GM18861 (cell line): ENCODE results near the gene PLAAT5.
"Not testable (repeated sequence)": the region's sequence is repeated elsewhere in the genome, so short reads cannot be mapped to it uniquely, and the experiment has no call there.

Experiments
- ATAC-seq: cut with Tn5 transposase; IDR thresholded peaks from one replicate; pipeline ENCODE4 v1.9.1; 2021; ENCODE audit not compliant: unreplicated experiment

PLAAT5 gene

GRCh38 chr11:63488789-63489188 is 2.2 kb downstream of the PLAAT5 start:
- no peak for ATAC-seq

DNA sequence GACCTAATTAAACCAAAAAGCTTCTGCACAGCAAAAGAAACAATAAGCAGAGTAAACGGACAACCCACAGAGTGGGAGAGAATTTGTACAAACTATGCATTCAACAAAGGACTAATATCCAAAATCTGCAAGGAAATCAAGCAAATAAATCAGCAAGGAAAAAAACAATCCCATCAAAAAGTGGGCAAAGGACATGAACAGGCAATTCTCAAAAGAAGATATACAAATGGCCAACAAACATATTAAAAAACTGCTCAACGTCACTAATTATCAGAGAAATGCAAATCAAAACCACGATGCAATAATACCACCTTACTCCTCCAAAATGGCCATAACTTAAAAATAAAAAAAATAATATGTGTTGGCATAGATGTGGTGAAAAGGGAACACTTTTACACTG is 5.2 kb downstream of the PLAAT5 start:
- no peak for ATAC-seq

DNA sequence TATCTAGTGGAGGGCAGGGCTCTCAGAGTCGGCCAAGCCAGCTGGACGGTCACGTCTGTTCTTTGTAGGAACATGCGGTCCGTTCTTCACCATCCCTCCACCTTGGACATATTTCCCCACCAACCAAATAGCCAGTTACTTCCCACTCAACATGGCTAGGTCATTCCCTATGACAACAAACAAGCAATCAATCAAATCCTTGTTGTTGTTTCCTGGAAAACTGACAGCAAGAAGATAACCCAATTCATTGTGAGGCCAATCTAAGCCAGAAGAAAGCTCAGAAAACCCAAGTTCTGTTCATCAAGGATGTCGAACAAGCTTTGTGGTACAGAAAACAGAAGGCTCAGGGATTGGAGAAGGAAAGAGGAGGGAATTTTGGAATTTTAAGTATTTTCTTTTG is 10.9 kb downstream of the PLAAT5 start:
- no peak for ATAC-seq

DNA sequence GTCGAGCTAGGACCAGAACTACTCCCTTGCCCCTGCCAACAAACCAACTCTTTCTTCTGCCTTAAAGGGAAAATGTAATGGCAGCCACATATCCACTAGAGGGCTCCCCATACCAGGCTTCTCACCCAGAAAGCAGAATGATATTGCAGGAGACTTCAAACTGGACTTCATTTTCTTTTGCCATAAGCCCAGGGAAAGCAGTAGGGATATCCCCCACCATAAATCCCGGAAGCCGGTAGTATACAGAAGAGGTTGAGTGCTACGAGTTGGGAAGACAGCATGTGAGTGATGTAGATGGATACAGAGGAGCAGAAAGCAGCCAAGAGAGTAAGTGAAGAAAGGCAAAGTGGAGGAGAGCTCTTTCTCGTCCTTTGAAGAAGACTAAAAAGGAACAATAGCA is 12.1 kb downstream of the PLAAT5 start:
- ATAC-seq = no peak

DNA sequence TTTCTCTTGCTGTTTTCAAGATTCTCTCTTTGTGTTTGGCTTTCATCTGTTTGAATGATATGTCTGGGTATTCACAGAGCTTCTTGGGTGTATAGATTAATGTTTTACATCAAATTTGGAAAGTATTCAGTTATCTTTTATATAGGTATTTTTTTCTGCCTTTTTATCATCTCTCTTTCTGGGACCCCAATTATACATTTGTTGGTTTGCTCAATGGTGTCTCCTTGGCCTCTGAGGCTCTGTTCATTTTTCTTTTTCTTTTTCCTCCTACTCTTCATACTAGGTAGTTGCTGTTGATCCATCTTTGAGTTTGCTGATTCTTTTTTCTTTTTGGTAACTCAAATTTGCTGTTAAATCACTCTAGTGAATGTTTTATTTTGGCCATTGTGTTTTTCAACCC is 14.3 kb downstream of the PLAAT5 start:
- ATAC-seq = no peak

DNA sequence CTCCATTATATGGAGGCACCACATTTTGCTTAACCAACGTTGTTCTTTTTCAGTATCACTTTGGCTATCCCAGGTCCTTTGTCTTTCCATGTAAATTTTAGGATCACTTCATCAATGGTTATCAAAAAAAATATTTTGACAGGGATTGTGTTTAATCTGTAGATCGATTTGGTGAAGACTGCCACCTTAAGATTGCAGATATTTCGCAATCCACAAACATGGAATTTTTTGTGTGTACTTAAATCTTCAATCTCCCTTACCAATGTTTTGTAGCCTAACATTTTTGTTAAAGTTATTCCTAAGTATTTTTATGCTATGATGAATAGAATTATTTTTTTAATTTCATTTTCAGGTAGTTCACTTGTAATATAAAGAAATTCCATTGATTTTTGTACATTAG is 18.6 kb downstream of the PLAAT5 start:
- ATAC-seq = no peak

- ATAC-seq = no peak
These were observed 20.7 kb downstream of the PLAAT5 start for GRCh38 chr11:63470311-63470710.

DNA sequence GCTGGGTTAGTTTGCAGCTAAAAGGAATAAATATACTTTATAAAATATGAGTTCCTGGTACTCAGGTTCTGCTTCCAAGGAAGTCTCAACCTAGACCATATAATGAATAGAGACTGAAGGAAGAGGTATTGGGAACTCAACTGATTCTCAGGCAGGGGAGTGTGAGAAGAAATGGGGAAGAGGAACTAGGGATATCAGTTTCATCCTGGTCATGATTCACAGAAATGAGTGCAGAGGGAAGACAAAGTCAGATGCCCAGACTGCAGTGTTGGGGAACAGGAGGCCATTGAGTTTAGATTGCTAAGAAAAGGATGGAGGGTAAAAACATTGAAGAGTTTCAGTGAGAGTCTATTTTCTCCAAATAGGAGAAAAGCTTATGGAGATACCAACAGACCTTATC is 28.8 kb downstream of the PLAAT5 start:
- no peak for ATAC-seq

- no peak for ATAC-seq
These were observed 31.4 kb downstream of the PLAAT5 start for GRCh38 chr11:63459586-63459985.

DNA sequence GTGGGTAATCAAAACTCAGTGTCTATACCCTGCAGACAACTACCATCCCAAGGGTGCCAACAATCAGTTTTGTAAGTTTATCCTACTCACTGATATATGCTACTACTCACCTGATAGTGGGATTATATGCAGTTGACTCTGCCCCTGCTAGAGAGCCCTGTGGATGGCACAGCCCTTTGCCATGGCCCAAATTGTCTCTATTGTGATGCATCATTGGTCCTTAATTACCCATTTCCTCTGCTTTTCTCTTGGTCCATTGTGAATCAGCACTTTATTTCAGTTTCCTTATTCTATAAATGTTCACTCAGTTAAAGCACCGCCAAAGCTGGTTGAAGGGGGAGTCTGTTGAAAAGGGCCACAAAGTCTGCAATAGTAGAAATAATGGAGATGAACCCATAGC is 42.3 kb downstream of the PLAAT5 start:
- no peak for ATAC-seq

- ATAC-seq = no peak
These were observed 45.2 kb downstream of the PLAAT5 start for GRCh38 chr11:63445720-63446119.

DNA sequence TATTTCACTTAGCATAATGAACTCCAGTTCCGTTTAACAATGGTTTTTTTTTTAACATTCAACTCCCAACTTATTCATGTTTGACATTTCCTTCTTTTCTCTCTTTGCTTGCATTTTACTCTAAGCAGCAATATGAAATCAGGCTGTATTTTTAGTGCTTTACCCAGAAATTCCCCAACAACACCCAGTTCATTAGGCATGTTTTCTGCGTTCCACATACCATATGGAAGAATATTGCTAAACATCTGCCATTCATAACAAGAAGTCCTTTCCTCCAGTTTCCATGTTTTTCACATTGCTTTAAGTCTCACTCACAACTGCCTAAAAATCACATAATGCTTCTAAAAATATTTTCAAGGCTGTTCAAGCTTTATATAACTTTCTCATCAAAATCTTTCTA is 45.8 kb downstream of the PLAAT5 start:
- ATAC-seq = no peak

DNA sequence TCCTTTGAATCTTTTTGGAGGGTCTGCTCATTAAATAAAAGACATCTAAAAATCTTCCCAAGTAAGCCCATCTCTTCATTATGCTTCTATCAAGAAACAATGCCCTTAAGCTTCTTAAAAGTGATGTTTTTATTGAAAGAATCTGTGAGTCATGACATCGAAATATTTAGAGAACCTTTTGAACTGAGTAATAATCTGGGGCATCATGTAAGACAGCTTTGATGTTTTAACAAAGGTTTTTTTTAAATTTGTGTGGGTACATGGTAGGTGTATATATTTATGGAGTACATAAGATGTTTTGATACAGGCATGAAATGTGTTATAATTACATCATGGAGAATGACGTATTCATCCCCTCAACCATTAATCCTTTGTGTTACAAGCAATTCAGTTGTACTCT is 46.8 kb downstream of the PLAAT5 start:
- ATAC-seq = no peak

GRCh38 chr11:63443714-63444113 is 47.3 kb downstream of the PLAAT5 start:
- ATAC-seq = no peak

DNA sequence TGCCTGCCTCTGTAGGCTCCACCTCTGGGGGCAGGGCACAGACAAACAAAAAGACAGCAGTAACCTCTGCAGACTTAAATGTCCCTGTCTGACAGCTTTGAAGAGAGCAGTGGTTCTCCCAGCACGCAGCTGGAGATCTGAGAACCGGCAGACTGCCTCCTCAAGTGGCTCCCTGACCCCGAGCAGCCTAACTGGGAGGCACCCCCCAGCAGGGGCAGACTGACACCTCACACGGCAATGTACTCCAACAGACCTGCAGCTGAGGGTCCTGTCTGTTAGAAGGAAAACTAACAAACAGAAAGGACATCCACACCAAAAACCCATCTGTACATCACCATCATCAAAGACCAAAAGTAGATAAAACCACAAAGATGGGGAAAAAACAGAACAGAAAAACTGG is 55.1 kb downstream of the PLAAT5 start:
- ATAC-seq = not testable (repeated sequence)

- ATAC-seq = not testable (repeated sequence)
These were observed 55.6 kb downstream of the PLAAT5 start for GRCh38 chr11:63435351-63435750.

GRCh38 chr11:63430731-63431130 is 60.2 kb downstream of the PLAAT5 start:
- not testable (repeated sequence) for ATAC-seq

- ATAC-seq = no peak
These were observed 62.9 kb downstream of the PLAAT5 start for GRCh38 chr11:63427971-63428508.

DNA sequence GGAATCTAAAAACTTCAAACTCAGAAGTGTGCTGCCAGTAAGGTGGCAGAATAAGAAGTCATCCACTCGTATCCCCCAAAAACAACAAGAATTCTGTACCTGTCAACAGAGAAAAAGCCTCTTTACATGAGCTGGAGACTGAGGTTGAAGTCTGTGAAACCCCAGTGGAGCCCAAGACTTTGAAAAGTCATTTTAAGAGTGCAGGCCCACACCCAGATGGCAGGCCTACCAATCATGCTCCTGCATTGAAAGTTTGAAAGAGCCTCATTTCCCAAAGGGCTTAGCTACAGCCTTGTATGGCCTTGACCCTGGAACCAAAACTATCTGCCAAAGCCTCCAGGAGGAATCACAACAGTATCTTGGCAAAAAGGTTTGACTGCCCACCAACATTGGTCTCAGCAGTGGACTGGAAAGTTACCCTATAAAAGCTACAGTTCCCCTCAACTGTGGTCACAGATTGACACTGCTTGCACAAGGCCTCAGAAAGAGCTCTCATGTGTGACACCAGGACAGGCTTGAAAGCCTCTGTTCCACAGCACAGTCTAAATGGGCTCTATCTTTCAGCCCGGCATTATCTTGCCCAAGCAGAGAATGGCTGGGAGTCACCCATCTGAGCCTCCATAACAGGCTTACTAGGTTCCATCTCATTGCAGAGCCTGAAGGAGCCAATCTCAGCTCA is 73.7 kb downstream of the PLAAT5 start:
- ATAC-seq = no peak
